GM21423 (cell line): ENCODE measurements around the gene C2orf80.
A peak's percentile ranks its signal among the peaks of the same experiment; 100 is the strongest.
"Not testable (repeated sequence)": the region's sequence is repeated elsewhere in the genome, so short reads cannot be mapped to it uniquely, and the experiment has no call there.

Experiments used
- ATAC-seq: cut with Tn5 transposase; IDR thresholded peaks from one replicate; pipeline ENCODE4 v1.9.1; 2021; ENCODE audit warnings: mild to moderate bottlenecking, moderate library complexity; ENCODE audit not compliant: unreplicated experiment

Gene C2orf80

DNA sequence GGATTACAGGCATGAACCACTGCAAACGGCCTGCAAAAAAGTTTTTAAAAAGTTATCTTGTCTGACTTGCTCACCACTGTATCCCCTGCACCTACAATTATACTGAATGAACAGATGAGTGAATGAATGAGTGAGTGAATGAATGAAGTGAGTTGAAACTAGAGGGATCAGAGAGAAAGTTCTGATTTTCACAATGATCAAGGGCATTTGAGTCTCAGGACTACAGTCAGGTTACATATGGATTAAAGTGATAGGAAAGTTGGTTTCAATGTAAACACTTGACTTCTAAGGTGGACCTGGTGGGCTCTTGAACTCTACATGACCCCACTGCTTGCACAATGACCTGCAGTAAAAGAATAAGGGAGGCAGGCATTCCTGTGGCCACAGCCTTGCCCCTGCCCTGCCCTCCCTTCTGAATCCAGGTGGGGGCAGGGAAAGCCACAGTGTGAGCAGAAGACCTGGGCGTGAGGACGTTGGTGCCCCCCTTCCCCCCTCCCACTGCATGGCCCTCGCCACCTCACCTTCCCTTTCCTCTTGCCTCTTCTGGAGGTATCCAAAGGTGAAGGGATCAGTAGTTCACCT lies 10.7 kb downstream of the C2orf80 start:
- no peak for ATAC-seq

- ATAC-seq, result no peak
These were observed 14.0 kb downstream of the C2orf80 start for GRCh38 chr2:208175840-208176153.

DNA sequence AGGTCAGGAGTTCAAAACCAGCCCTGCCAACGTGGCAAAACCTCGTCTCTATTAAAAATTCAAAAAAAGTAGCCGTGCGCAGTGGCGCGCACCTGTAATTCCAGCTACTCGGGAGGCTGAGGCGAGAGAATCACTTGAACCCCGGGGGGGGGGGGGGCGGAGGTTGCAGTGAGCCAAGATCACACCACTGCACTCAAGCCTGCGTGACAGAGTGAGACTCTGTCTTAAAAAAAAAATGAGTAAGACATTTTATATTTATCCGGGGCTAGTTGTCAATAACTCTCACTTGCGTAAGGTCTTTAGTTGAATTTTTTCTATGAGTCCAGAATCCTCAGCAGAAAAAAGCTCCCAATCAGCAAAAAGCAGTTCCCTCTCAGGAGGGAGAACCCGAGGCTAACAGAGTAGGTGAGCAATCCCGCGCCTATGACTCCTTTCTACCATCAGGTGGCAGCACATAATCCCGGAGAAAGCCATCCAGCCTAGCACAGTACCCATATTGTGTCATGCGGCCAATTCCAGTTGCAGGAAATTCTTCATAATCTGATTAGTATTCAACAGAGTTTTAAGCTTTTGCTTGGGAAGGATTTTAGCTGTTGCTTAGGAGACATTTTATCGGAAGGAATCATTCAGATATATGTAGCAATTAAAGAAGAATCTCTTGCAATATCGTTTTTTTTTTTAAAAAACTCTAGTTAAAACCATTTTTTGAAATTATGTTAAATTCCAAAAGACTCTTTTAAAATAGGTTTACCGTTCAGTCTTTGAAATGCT lies 14.6 kb downstream of the C2orf80 start:
- peak; percentile 99 for ATAC-seq

- ATAC-seq, result no peak
These were observed 15.7 kb downstream of the C2orf80 start for GRCh38 chr2:208174144-208174543.

GRCh38 chr2:208172125-208172524 lies 17.7 kb downstream of the C2orf80 start:
- ATAC-seq, result no peak

- ATAC-seq, result no peak
These were observed 24.7 kb downstream of the C2orf80 start for GRCh38 chr2:208164951-208165755.

- ATAC-seq, result no peak
These were observed 26.3 kb downstream of the C2orf80 start, which contains the start of gene CRYGA for GRCh38 chr2:208163489-208163888. TSS of gene CRYGA (minus strand) at chr2:208163589. CDS start at chr2:208163556, 33 bp downstream.

GRCh38 chr2:208156439-208156838 lies 33.4 kb downstream of the C2orf80 start:
- ATAC-seq, result no peak

GRCh38 chr2:208153156-208153555 lies 36.7 kb downstream of the C2orf80 start:
- no peak for ATAC-seq

DNA sequence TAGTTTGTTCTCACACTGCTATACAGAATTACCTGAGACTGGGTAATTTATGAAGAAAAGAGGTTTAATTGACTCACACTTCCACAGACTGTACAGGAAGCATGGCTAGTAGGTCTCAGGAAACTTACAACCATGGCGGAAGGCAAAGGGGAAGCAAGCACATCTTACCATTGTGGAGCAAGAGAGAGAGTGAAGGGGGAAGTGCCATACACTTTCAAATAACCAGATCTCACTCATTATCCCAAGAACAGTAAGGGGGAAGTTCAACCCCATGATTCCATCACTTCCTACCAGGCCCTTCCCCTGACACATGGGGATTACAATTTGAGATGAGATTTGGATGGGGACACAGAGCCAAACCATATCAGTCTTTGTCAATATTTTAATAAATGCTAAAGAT lies 38.9 kb downstream of the C2orf80 start:
- ATAC-seq, result no peak

GRCh38 chr2:208150094-208150493 lies 39.7 kb downstream of the C2orf80 start:
- no peak for ATAC-seq

DNA sequence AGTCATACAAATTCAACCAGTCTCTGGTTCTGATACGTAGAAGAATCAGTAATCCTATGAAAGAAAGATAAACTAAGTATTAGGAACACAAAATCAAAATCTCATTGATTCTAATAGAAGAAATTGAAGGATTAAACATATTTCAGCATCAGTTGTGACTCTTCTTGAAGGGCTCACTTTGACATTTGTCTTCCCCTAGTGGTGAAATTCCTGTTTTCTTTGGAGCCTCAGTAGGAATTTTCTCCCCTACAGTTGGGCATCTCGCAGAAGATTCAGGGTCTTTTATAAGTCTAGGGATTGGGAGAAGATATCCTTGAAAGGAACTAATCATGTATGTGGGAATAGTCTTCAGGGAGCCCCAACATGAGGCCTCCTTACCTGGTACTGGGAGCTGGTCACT lies 41.0 kb downstream of the C2orf80 start:
- no peak for ATAC-seq

- no peak for ATAC-seq
These were observed 42.1 kb downstream of the C2orf80 start for GRCh38 chr2:208147759-208148158.

DNA sequence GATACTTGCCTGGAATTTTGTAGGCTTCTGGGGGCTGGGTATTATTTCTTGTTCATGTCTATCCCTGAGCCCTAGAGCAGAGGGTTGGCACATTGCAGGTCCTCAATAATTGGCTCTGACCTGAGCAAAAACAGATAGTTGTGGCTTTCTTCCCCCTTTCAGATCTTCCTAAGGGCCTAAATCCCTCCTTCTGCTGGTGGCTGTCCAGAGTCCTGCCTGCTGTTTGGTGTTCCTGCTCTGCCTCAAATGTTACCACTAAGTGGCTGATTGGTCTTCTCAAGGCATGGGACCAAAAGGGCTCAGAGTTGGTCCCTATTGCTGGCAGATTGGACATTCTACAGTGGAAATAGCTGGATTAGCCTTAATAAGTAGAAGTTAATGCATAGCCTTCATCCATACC lies 42.8 kb downstream of the C2orf80 start:
- ATAC-seq, result no peak

GRCh38 chr2:208146006-208146405 lies 43.8 kb downstream of the C2orf80 start, which contains the start of gene CRYGB:
TSS of gene CRYGB (minus strand) at chr2:208146158. CDS start at chr2:208146120, 38 bp downstream.
- no peak for ATAC-seq

DNA sequence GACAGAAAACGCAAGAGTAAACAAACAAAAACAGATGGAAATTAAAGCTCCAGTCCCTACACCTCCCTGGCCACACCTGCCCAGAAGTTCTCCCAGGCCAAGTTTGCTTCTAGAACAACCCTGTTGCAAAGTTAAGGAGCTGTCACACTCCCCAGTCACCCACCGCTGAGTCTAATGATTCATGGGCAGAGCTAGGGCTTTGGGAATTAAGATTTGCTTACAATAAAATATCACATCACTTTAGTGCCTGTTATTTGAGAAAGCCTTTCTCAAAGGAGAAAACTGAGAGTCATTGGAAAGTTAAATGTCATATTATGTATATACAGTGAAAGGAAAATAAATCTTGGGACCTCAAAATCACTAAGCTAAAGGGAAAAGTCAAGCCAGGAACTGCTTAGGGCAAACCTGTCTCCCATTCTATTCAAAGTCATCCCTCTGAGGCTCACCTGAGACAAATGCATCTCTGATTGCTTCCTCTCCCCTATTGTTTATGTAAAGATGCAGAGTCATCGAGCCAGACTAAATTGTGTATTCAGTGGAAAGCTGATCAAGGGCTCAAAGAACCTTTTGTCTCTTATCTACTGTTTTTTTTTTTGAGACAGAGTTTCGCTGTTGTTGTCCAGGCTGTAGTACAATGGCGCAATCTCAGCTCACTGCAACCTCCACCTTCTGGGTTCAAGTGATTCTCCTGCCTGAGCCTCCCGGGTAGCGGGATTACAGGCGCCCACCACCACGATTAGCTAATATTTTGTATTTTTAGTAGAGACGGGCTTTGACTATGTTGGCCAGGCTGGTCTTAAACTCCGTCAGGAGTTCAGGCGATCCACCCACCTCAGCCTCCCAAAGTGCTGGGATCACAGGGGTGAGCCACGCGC lies 46.7 kb downstream of the C2orf80 start:
- no peak for ATAC-seq

DNA sequence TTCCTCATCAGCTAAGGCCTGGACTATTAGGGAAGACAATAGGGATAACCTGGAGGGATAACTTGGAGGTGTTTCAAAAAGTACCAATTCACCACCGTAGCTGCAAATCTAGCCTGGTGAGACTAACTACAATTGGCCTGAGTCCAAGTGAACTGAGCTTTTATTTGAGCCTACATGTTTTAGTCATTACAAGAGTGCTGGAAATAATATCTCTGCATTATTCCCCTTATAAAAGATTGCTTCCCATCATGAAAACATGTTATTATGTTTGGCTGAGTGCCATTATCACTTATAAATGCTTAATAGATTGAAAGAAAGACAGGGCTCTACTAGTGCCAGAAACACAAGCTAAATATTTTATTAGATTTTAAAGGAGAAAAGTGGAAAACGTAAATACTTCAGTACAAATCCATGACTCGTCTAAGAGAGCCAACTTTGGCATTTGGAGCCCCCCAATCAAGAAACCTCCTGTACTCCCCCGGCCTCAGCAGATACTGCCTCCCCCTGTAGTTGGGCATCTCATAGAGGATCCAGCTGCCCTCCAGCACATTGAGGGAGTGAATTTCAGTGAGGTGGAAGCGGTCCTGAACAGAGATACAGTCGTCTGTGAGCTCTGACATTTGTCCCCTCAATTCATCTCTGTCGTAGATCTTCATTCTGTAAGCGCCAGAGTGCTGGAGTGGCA lies 47.4 kb downstream of the C2orf80 start:
- ATAC-seq, result no peak

DNA sequence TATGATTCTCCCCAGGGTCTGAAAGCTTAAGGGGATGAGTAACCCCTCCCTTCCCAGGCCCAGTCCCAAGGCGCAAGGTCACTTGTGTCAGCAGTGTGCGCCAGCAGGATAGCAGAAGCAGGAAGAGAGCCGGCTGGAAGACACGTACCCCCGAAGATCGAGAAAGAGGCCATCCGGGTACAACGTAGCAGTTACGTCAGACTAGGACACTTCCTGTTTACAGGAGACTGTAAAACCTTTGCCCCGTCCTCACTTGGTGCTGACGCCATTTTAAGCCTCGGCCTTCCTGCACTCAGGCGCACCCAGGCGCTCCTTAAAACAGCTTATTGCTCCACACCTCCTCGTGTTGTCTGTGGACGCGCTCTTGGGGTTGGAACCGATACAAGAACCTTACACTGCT lies 50.4 kb downstream of the C2orf80 start:
- ATAC-seq, result no peak

DNA sequence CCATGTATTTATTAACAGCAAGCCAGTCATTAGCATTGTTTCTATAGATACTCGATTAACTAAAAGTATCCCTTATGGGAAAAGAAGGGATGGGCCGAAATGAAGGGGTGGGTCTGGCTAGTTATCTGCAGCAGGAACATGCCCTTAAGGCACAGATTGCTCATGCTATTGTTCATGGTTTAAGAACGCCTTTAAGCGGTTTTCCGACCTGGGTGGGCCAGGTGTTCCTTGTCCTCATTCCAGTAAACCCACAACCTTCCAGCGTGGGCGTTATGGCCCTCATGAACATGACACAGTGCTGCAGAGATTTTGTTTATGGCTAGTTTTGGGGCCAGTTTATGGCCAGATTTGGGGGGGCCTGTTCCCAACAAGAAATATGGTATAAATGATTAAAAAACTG lies 51.5 kb downstream of the C2orf80 start:
- ATAC-seq, result not testable (repeated sequence)

- no peak for ATAC-seq
These were observed 53.1 kb downstream of the C2orf80 start for GRCh38 chr2:208136716-208137094.
